ENCODE data around the gene LRMDA.

- no peak for TF ChIP-seq CTCF (IDR thresholded peaks at IDR 0.05)
- no peak for TF ChIP-seq POLR2A (IDR thresholded peaks at IDR 0.05)
Measured at GRCh38 chr10:76172020-76172419, 740.6 kb downstream of the LRMDA start.

Data from tibial nerve (tissue), 3 donors.